ENCODE data around the gene MOG.

The MOG gene

GRCh38 chr6:29675561-29675960 is 18.7 kb downstream of the MOG start:
- no peak for DNase-seq (ENCODE audit: low read depth in 3 of 3)

- no peak for DNase-seq (ENCODE audit: low read depth in 3 of 3)
These were observed 20.2 kb downstream of the MOG start for GRCh38 chr6:29676981-29677601.

- no peak for DNase-seq (ENCODE audit: low read depth in 3 of 3)
These were observed 21.2 kb downstream of the MOG start for GRCh38 chr6:29678114-29678513.

GRCh38 chr6:29679962-29680361 is 23.1 kb downstream of the MOG start:
- no peak for DNase-seq (ENCODE audit: low read depth in 3 of 3)

GRCh38 chr6:29680416-29680815 is 23.5 kb downstream of the MOG start:
- DNase-seq (ENCODE audit: low read depth in 3 of 3) = no peak

GRCh38 chr6:29680904-29681303 is 24.0 kb downstream of the MOG start, which contains the start of gene ZFP57:
TSS of gene ZFP57 (minus strand) at chr6:29681152. CDS start at chr6:29677003, 4,149 bp downstream.
- DNase-seq (ENCODE audit: low read depth in 3 of 3) = no peak

- no peak for DNase-seq (ENCODE audit: low read depth in 3 of 3)
These were observed 24.9 kb downstream of the MOG start for GRCh38 chr6:29681811-29682210.

GRCh38 chr6:29685718-29686326 is 28.9 kb downstream of the MOG start:
- DNase-seq (ENCODE audit: low read depth in 3 of 3) = no peak

GRCh38 chr6:29694637-29695036 is 37.7 kb downstream of the MOG start:
- no peak for DNase-seq (ENCODE audit: low read depth in 3 of 3)

- DNase-seq (ENCODE audit: low read depth in 3 of 3) = no peak
These were observed 39.5 kb downstream of the MOG start for GRCh38 chr6:29696147-29697125.

- peak; percentile 56 to 73 (median 65) for DNase-seq (ENCODE audit: low read depth in 3 of 3)
These were observed 45.7 kb downstream of the MOG start for GRCh38 chr6:29702519-29703103.

GRCh38 chr6:29705389-29706231 is 48.7 kb downstream of the MOG start:
- DNase-seq (ENCODE audit: low read depth in 3 of 3) = no peak

GRCh38 chr6:29708432-29709179 is 51.7 kb downstream of the MOG start:
- DNase-seq (ENCODE audit: low read depth in 3 of 3) = no peak

GRCh38 chr6:29709188-29709587 is 52.3 kb downstream of the MOG start:
- no peak for DNase-seq (ENCODE audit: low read depth in 3 of 3)

GRCh38 chr6:29710281-29710941 is 53.5 kb downstream of the MOG start:
- no peak for DNase-seq (ENCODE audit: low read depth in 3 of 3)

GRCh38 chr6:29720863-29721262 is 64.0 kb downstream of the MOG start:
- no peak for DNase-seq (ENCODE audit: low read depth in 3 of 3)

All from stimulated activated CD4-positive, alpha-beta T cell treated with anti-CD3 and anti-CD28 coated beads, TNF-alpha, amount 100 ng/mL, for 24 hours (primary cell).